ELF-1 (cell line): ENCODE results near the gene KIF13A.
A peak's percentile ranks its signal among the peaks of the same experiment; 100 is the strongest.
"Not testable (repeated sequence)": the region's sequence is repeated elsewhere in the genome, so short reads cannot be mapped to it uniquely, and the experiment has no call there.

Experiments
- DNase-seq: peaks from one replicate; pipeline ENCODE4 v3.0.0-alpha.2; 2016; ENCODE audit warnings: low read depth, low spot score

The KIF13A gene

DNA sequence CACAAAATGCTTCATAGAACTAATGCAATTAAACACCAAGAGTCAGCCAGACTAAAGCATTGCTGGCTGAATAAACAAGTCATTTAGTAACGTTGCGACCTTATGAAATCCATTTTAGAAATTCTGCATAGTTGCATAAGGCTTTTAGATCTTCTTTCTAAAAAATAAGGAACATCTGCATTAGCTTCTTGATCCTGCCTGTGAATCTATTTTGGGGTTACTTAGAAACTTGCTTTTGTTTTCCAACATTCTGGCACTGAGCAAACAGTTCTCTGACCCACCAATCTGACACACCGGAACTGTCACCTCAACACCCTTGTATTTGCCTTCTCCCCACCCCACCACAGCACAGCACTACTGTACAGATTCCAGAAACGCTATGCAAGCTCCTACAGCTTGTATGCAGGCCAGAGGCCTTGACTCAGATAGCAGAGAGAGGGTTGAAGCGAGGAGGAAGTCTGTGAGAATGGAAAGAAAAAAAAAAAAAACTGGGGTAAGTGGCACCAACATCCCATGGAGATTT lies 55.0 kb downstream of the KIF13A start:
- no peak for DNase-seq

DNA sequence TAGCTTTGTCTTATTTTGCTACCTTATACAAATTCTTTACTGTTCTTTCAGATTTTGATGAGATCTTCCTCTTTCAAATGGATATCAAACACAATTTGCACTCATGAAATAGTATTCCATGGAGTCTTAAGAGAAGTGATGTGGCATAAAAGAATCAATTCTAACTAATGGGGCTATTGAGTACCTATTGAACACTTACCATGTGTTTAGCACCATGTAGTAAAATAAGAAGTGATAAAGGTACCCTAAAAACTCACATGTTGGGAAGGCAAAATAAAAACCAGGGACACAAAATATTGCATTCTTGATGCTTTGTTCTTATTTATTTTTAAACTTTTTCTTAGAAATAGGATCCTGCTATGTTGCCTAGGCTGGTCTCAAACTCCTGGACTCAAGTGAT lies 56.2 kb downstream of the KIF13A start:
- no peak for DNase-seq

GRCh38 chr6:17930321-17930993 lies 57.0 kb downstream of the KIF13A start:
- DNase-seq, result no peak

- DNase-seq, result no peak
Measured at GRCh38 chr6:17928514-17929430, 58.7 kb downstream of the KIF13A start.

GRCh38 chr6:17927705-17928104 lies 59.7 kb downstream of the KIF13A start:
- no peak for DNase-seq

GRCh38 chr6:17923401-17923863 lies 64.0 kb downstream of the KIF13A start:
- no peak for DNase-seq

- no peak for DNase-seq
Measured at GRCh38 chr6:17921454-17921853, 66.0 kb downstream of the KIF13A start.

- DNase-seq, result no peak
Measured at GRCh38 chr6:17919496-17919895, 67.9 kb downstream of the KIF13A start.

- DNase-seq, result no peak
Measured at GRCh38 chr6:17917837-17918763, 69.3 kb downstream of the KIF13A start.

GRCh38 chr6:17914651-17915050 lies 72.8 kb downstream of the KIF13A start:
- DNase-seq, result no peak

DNA sequence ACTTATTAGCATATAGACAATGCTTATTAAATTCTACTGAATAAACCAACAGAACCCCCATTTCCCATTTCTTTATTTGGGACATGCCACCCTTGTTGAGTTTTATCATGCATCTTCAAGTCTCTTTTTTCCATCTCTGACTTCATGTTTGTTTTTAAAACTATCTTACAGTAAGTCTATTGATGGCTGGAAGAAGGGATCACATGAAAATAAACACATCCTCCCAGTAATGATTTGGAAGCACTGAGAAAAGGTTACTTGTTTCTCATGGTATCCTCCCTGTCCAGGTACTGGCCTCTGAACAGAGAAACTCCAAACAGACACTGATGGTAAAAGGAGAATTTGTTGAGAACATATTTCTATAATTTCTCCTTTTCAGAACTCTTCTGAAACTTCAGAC lies 74.9 kb downstream of the KIF13A start:
- DNase-seq, result no peak

DNA sequence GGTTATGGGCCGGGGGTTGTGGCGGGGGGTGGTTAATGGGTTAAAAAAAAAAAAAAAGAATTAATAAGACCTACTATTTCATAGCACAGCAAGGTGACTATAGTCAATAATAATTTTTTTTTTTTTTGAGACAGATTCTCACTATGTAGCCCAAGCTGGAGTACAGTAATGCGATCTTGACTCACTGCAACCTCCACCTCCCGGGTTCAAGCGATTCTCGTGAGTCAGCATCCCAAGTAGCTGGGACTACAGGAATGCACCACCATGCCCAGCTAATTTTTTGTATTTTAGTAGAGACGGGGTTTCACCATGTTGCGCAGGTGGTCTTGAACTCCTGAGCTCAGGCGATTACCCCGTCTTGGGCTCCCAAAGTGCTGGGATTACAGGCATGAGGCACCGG lies 75.8 kb downstream of the KIF13A start:
- not testable (repeated sequence) for DNase-seq

- DNase-seq, result no peak
Measured at GRCh38 chr6:17910189-17910588, 77.2 kb downstream of the KIF13A start.

DNA sequence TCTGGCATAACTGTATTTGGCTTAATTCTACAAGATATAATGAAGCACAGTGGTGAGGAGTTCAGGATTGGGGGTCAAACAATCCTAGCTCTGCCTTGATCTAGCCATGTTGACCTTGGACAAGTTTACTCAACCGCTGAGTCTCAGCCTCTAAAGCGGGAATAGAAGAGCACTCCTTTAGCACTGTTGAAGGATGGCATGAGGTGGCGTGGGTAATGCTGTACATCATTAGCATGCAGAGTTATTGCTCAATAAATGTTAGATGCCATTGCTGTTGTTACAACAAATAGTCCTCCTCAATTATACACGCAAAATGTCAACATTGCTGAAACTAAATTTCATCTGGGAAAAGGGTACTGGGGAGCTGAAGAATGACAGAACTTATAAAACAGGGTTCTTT lies 78.6 kb downstream of the KIF13A start:
- no peak for DNase-seq

GRCh38 chr6:17907406-17908229 lies 79.8 kb downstream of the KIF13A start:
- DNase-seq, result peak; percentile 28

- DNase-seq, result no peak
Measured at GRCh38 chr6:17905611-17906592, 81.5 kb downstream of the KIF13A start.

DNA sequence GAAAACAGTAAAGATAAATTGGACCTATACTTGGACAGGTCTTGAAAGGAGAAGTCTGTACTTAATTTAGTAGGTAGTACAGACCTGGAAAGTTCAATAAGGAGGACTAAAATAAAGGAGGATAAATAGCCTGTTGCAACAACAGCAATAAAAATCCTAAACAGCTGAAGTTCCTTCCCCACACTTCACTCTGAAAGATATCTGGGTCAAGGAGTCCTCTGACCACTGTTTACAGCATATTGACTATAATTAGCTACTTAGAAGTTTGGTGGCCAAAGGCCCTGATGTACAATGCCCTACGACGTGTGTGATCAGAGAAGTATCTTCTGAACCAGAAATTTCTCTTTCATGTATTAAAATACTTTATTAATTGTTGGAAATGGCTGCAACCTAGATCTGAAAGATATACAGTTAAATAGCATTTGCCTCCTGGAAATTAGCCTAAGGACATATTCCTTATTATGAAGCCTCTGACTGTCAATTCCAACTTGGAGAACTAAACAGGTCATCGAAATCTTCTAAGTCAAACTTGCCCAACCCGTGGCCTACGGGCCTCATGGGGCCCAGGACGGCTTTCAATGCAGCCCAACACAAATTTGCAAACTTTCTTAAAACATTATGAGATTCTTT lies 82.8 kb downstream of the KIF13A start:
- no peak for DNase-seq

DNA sequence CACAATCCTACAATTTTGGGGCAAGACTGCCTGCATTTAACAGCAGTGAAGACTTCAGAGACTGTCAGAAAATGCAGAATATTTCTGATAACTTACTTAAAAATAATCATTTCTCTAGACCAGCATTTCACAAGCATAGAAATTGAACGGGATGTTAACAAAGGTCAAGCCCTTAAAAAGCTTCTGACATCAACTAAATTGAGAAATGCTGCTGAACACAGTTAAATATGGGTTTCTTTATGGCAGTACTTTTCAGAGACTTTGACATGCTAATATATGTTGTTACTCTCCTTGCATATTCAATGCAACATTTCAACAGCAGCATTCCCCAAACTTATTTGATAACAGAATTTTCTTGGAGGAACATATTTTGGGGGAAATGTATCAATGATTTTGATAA lies 84.5 kb downstream of the KIF13A start:
- no peak for DNase-seq

GRCh38 chr6:17901493-17901892 lies 85.9 kb downstream of the KIF13A start:
- DNase-seq, result no peak
